BE2C (cell line): ENCODE data around the gene RAP1GDS1.

Source experiments
- DNase-seq: peaks from one replicate; pipeline ENCODE4 v3.0.0-alpha.2; 2020
- H3K27me3 ChIP-seq: fragments of 250-450 bp; sonication (Bioruptor Pico); 2 replicates; pipeline ENCODE4 v1.5.1; 2020; ENCODE audit warnings: mild to moderate bottlenecking
- H3K36me3 ChIP-seq: fragments of 250-450 bp; sonication (Bioruptor Pico); 2 replicates; pipeline ENCODE4 v1.5.1; 2020; ENCODE audit warnings: mild to moderate bottlenecking
- H3K4me1 ChIP-seq: fragments of 250-450 bp; sonication (Bioruptor Pico); 2 replicates; pipeline ENCODE4 v1.5.1; 2020
- H3K4me3 ChIP-seq: 2 replicates; pipeline ENCODE4 v1.5.1; 2011; ENCODE audit warnings: low read depth, low read length
- H3K9me3 ChIP-seq: fragments of 250-450 bp; sonication (Bioruptor Pico); 2 replicates; pipeline ENCODE4 v1.5.1; 2020
- TF ChIP-seq, protein P1 (sequence below): IDR thresholded peaks from 2 replicates; pipeline ENCODE4 v1.5.1; 2012; ENCODE audit warnings: mild to moderate bottlenecking, low read depth, low read length

The RAP1GDS1 gene

GRCh38 chr4:98369322-98369721 lies 108.1 kb downstream of the RAP1GDS1 start:
- DNase-seq: no peak
- Histone ChIP-seq H3K4me1 (no peaks in the 10 kb centered on the region), H3K4me3 (no peak overlapping the region), H3K27me3 (no peaks in the 10 kb centered on the region), H3K9me3 (no peaks in the 10 kb centered on the region), H3K36me3 (peaks cover 11% of the 10 kb centered on the region)
- TF ChIP-seq, protein P1, sequence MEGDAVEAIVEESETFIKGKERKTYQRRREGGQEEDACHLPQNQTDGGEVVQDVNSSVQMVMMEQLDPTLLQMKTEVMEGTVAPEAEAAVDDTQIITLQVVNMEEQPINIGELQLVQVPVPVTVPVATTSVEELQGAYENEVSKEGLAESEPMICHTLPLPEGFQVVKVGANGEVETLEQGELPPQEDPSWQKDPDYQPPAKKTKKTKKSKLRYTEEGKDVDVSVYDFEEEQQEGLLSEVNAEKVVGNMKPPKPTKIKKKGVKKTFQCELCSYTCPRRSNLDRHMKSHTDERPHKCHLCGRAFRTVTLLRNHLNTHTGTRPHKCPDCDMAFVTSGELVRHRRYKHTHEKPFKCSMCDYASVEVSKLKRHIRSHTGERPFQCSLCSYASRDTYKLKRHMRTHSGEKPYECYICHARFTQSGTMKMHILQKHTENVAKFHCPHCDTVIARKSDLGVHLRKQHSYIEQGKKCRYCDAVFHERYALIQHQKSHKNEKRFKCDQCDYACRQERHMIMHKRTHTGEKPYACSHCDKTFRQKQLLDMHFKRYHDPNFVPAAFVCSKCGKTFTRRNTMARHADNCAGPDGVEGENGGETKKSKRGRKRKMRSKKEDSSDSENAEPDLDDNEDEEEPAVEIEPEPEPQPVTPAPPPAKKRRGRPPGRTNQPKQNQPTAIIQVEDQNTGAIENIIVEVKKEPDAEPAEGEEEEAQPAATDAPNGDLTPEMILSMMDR: no peak

- Histone ChIP-seq H3K36me3 (no peaks in the 10 kb centered on the region; the same call in 1 of the 2 replicates), H3K27me3 (no peaks in the 10 kb centered on the region), H3K9me3 (no peaks in the 10 kb centered on the region), H3K4me1 (no peaks in the 10 kb centered on the region), H3K4me3 (no peak overlapping the region)
- no peak for DNase-seq
- TF ChIP-seq, protein P1: no peak
Measured at GRCh38 chr4:98374643-98375042, 113.5 kb downstream of the RAP1GDS1 start.

DNA sequence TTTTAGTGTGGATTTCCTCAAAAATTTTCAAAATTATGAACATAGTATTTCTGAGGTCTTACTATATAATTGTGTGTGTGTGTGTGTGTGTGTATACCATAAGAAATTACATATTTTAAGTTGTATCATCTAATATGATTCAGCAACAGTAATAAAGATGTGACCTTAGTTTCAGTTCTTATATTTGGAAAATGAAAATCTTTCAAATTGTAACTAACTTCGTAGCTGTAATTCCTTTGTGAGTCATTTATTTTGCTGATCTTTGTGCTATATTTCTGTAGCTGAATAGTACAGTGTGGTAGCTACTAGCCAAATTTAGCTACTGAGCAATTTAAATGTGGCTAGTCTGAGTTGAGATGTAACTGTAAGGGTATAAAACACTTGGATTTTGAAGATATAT lies 116.4 kb downstream of the RAP1GDS1 start:
- Histone ChIP-seq H3K36me3 (no peaks in the 10 kb centered on the region), H3K9me3 (no peaks in the 10 kb centered on the region), H3K4me3 (no peak overlapping the region), H3K4me1 (no peaks in the 10 kb centered on the region), H3K27me3 (no peaks in the 10 kb centered on the region)
- TF ChIP-seq, protein P1: no peak
- no peak for DNase-seq

GRCh38 chr4:98381306-98381705 lies 120.1 kb downstream of the RAP1GDS1 start:
- Histone ChIP-seq H3K27me3 (no peaks in the 10 kb centered on the region), H3K4me1 (no peaks in the 10 kb centered on the region), H3K9me3 (no peaks in the 10 kb centered on the region), H3K4me3 (no peak overlapping the region), H3K36me3 (no peaks in the 10 kb centered on the region)
- TF ChIP-seq, protein P1: no peak
- no peak for DNase-seq

DNA sequence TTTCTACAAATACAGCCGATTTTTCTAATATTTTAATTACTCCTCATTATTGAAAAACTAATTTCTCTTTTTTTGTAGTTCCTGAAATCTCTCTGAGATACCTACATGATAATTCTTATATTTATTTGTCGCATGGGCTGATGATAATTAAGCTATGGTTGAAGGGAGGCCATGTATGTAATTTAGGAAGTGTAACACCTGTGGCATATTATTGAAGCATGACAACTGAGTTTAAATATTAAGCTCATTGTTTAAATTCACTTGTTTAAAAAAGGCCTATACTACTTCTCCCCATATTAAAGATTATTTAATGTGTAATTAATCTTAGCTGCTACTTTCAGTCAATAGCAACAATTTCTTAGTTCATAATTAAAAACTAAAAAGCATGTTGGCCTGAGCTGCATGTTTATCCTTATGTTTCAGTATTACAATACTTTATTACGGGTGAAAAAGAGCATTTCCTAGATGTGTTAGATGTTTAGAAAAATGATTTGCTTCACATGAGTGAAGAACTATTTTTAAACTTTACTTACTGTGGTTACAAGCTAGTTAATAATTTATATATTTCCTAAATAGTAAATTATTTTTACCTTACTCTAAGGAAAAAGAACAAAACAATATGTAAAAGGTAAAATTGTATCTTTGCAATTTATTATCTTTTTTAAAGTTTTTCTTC lies 122.4 kb downstream of the RAP1GDS1 start:
- no peak overlapping the region for H3K4me3 ChIP-seq
- H3K4me1 ChIP-seq: no peaks in the 10 kb centered on the region
- no peaks in the 10 kb centered on the region for H3K27me3 ChIP-seq
- DNase-seq: no peak
- H3K9me3 ChIP-seq: no peaks in the 10 kb centered on the region
- no peaks in the 10 kb centered on the region for H3K36me3 ChIP-seq
- TF ChIP-seq, protein P1: no peak

DNA sequence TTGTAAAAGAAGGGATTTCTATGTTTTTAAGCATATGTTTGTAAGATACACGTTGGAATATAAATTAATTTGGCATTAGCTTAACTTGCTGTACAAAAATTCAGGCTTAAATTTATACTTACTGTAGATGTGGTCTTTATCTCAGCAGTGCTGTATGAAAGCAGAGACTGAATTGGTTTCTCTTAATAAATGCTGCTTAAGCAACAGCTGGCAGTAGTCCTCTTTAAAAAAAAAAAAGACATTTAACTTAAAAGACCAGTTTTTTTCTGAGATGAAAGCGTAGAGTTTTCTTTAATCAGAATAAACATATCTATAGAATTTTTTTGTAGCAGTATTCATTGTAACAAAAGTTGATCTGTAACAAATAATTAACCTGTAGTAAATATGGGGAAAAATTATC lies 124.6 kb downstream of the RAP1GDS1 start:
- Histone ChIP-seq H3K36me3 (no peaks in the 10 kb centered on the region), H3K9me3 (no peaks in the 10 kb centered on the region), H3K27me3 (no peaks in the 10 kb centered on the region), H3K4me3 (no peak overlapping the region), H3K4me1 (no peaks in the 10 kb centered on the region)
- DNase-seq: no peak
- TF ChIP-seq, protein P1: no peak
